ENCODE data around the gene SLC26A6. TPM values are rescaled to one million over a fixed set of nuclear protein-coding genes. Genes with fewer than 3 reads are reported as not detected.

SLC26A6 gene
- polyA plus RNA-seq, 3 donors: 26.8 to 33.9 (median 29.0) TPM

GRCh38 chr3:48617559-48617958 lies 17.7 kb downstream of the SLC26A6 start:
- DNase-seq (ENCODE audit: extremely low read depth in 1 of 11, low read depth in 9 of 11, low spot score in 4 of 11): no peak

GRCh38 chr3:48614044-48614443 lies 21.2 kb downstream of the SLC26A6 start:
- no peak for DNase-seq (ENCODE audit: extremely low read depth in 1 of 11, low read depth in 9 of 11, low spot score in 4 of 11)

GRCh38 chr3:48612309-48612708 lies 23.0 kb downstream of the SLC26A6 start:
- no peak for DNase-seq (ENCODE audit: extremely low read depth in 1 of 11, low read depth in 9 of 11, low spot score in 4 of 11)

GRCh38 chr3:48609088-48610005 lies 25.9 kb downstream of the SLC26A6 start, which contains the start of gene UQCRC1:
Gene UQCRC1 (minus strand): TSS chr3:48609646. CDS start chr3:48609620, 26 bp downstream.
- DNase-seq (ENCODE audit: extremely low read depth in 1 of 11, low read depth in 9 of 11, low spot score in 4 of 11): peak; percentile 77 to 92 (median 90)

- DNase-seq (ENCODE audit: extremely low read depth in 1 of 11, low read depth in 9 of 11, low spot score in 4 of 11): no peak
Measured at GRCh38 chr3:48607519-48607918, 27.7 kb downstream of the SLC26A6 start.

GRCh38 chr3:48601622-48601994 lies 33.7 kb downstream of the SLC26A6 start:
- no peak for DNase-seq (ENCODE audit: extremely low read depth in 1 of 11, low read depth in 9 of 11, low spot score in 4 of 11)

GRCh38 chr3:48600711-48601621 lies 34.3 kb downstream of the SLC26A6 start:
- no peak for DNase-seq (ENCODE audit: extremely low read depth in 1 of 11, low read depth in 9 of 11, low spot score in 4 of 11)

GRCh38 chr3:48599509-48600285 lies 35.6 kb downstream of the SLC26A6 start:
- no peak for DNase-seq (ENCODE audit: extremely low read depth in 1 of 11, low read depth in 9 of 11, low spot score in 4 of 11)

GRCh38 chr3:48599077-48599501 lies 36.2 kb downstream of the SLC26A6 start:
- no peak for DNase-seq (ENCODE audit: extremely low read depth in 1 of 11, low read depth in 9 of 11, low spot score in 4 of 11)

GRCh38 chr3:48598323-48599076 lies 36.8 kb downstream of the SLC26A6 start:
- DNase-seq (ENCODE audit: extremely low read depth in 1 of 11, low read depth in 9 of 11, low spot score in 4 of 11): peak in 10 of 11 donors; percentile 63 to 86 (median 78)

GRCh38 chr3:48597408-48597800 lies 37.9 kb downstream of the SLC26A6 start:
- DNase-seq (ENCODE audit: extremely low read depth in 1 of 11, low read depth in 9 of 11, low spot score in 4 of 11): no peak

- no peak for DNase-seq (ENCODE audit: extremely low read depth in 1 of 11, low read depth in 9 of 11, low spot score in 4 of 11)
Measured at GRCh38 chr3:48596676-48597407, 38.4 kb downstream of the SLC26A6 start.

GRCh38 chr3:48596157-48596556 lies 39.1 kb downstream of the SLC26A6 start:
- DNase-seq (ENCODE audit: extremely low read depth in 1 of 11, low read depth in 9 of 11, low spot score in 4 of 11): no peak

- DNase-seq (ENCODE audit: extremely low read depth in 1 of 11, low read depth in 9 of 11, low spot score in 4 of 11): peak in 3 of 11 donors; percentile 22 to 41 (median 26)
Measured at GRCh38 chr3:48595526-48596121, 39.6 kb downstream of the SLC26A6 start.

- peak in 2 of 11 donors; percentile 15 to 25 for DNase-seq (ENCODE audit: extremely low read depth in 1 of 11, low read depth in 9 of 11, low spot score in 4 of 11)
Measured at GRCh38 chr3:48595075-48595525, 40.2 kb downstream of the SLC26A6 start, which contains the start of gene COL7A1. Gene COL7A1 (minus strand): TSS chr3:48595329. CDS start chr3:48595159, 170 bp downstream.

GRCh38 chr3:48594417-48595049 lies 40.7 kb downstream of the SLC26A6 start:
- DNase-seq (ENCODE audit: extremely low read depth in 1 of 11, low read depth in 9 of 11, low spot score in 4 of 11): no peak

Data from renal cortex interstitium (tissue), 11 donors.